HG03025 (cell line): ENCODE measurements around the gene RPRD1A.
"Not testable (repeated sequence)": the region's sequence is repeated elsewhere in the genome, so short reads cannot be mapped to it uniquely, and the experiment has no call there.

Experiments used
- ATAC-seq: cut with Tn5 transposase; IDR thresholded peaks from one replicate; pipeline ENCODE4 v1.9.1; 2021; ENCODE audit warnings: mild to moderate bottlenecking, moderate library complexity; ENCODE audit not compliant: unreplicated experiment, low FRiP score

RPRD1A gene

DNA sequence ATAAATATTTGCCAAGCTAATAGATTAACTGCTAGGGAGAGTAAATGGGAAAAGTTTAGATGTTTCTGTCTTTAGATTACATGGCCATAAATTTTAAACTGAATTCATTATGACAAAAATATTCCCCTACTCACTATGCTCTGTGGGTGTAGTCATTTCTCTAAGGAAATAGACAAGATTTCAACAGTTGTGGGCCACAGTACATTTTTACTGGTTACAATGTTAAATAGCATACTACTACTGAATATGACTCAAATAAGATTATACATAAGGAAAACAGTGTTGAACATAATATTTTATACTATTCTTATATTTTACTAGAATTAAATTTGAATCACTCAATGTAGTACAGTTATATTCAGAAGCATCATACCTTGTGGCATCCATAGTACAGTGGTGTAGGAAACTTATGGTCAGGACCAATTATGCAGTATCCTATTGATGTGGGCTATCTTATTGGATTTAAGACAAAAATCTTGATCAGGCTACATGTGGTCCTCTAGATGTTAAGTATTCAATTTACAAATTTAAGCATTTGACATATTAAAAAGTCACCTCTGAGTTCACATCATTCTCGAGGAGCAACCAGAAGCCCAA lies 33.0 kb downstream of the RPRD1A start:
- ATAC-seq: no peak

DNA sequence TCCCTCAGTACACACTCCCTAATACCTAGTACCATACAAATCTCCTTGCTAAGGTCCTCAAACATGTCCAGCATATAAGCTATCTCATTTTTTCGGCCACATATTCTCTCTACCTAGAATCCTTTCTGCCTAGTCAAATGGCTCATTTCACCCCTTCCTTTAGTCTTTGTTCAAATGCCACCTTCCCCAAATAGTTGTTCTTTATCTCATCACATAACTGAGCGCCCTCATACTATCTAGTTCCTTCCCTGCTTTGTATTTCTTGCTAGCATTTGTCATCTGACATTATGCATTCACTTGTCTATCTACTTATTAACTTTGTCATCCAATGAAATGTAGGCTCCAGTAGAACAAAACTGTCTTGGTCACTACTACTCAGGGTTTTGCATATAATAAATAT lies 35.5 kb downstream of the RPRD1A start:
- ATAC-seq: no peak

DNA sequence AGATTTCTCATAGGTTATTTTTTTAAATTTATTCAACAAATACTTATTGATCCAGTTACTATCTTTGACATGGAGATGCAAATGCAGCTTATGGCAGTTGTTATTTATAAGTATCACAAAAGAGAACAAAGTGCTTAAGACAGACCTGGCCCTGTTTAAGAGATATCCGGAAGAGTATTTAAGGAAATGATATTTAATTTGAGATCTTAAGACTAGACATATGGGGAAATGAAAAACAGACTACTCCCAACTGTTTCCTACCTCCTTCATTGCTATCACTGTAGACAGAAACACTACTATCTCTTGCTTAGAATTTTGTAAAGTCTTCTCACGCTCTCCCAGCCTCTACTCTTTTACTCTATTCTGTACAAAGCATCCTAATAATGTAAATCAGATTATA lies 36.0 kb downstream of the RPRD1A start:
- ATAC-seq: no peak

DNA sequence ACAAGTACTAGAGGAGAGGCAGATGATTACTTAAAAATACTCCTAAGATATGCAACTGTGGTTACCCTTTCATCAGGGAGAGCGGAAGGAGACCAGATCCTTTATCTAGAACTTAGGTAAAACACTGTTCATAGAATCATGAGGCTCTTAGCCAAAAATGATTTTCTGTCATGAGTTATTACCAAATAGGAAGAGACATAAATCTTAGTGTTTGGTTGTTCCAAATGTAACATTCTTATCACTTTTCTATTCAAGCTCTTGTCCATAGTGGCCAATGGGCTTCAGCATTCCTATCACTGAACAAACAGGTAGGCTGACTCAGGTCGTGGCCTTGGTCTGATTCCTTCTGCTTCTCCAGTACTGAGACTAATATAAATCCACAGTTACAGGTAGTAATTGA lies 38.5 kb downstream of the RPRD1A start:
- ATAC-seq: no peak

DNA sequence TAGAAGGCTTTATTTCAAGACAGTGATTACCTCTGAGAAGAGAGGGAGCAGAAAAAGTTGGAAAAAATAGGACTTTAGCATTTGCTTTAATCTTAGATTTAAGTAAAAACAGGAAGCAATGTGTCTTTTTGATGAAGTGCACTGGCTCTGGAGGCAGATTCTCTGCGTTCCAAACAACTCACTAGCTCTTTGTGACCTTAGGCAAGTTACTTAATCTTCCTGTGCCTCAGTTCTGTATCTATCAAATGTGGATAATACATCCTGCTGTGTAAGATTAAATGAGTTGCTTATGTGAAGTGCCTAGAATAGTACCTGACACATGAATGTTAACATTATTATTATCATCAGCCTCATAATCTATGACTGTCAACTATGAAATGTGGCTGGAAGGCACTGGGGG lies 42.3 kb downstream of the RPRD1A start:
- no peak for ATAC-seq

DNA sequence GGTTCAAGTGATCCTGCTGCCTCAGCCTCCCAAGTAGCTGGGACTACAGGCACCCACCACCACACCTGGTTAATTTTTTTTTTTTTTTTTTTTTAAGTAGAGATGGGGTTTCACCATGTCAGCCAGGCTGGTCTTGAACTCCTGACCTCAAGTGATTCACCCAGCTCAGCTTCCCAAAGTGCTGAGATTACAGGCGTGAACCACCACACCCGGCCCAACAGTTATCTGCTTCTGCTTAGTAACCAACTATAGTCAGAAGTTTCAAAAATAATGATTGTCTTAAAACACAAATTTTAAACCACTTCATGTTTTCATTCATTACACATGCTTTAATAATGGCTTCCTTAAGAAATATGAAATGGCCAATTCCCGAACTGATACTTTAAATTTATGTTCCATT lies 43.1 kb downstream of the RPRD1A start:
- not testable (repeated sequence) for ATAC-seq

DNA sequence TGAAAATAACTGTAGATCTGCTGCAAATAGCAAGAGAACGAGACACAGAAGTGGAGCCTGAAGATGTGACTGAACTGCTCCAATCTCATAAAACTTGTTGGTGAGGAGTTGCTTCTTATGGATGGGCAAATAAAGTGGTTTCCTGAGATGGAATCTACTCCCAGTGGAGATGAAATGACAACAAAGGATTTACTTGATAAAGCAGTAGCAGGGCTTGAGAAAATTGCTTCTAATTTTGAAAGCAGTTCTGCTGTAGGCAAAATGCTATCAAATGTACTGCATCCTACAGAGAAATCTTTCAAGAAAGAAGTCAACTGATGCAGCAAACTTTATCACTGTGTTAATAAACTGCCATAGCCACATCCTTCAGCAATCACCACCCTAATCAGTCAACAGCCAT lies 44.0 kb downstream of the RPRD1A start:
- ATAC-seq: no peak

DNA sequence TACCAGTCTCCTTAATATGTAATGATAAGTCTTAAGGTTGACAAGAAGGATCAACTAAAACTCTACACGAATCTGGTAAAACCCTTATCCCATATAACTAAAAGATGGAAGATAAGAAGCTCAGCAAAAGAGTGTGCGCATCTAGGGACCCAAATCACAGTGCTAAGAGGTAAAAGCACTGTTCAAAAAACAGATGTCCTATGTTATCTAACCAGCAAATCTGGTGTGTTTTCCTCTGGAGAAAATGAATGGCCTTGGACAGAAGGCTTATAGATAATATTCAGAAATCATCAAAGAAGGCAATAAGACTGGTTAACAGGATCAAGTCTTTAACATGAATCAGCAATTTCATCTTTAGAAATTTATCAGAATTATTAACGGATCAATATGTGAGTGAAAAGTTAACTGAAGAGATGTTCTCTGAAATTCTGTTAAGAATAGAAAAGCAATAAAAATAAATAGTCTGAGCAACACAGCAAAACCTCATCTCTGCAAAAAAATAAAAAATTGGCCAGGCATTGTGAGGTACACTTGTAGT lies 47.1 kb downstream of the RPRD1A start:
- ATAC-seq: no peak

DNA sequence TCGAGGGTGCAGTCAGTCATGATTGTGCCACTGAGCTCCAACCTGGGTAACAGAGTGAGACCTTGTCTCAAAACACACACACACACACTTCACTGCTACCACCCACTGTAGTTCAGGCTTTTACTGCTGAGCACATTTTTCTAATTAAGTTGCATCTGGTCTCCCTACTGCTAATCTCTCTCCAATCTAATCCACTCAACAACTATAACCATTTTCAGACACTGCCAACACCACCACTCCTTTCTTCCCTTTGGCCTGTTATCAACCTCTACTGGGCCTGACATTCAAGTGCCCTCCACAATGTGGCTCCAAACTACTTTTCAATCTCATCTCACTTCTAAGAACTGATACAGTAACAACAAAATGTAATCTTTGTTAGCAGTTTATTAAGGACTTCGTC lies 50.1 kb downstream of the RPRD1A start:
- no peak for ATAC-seq

DNA sequence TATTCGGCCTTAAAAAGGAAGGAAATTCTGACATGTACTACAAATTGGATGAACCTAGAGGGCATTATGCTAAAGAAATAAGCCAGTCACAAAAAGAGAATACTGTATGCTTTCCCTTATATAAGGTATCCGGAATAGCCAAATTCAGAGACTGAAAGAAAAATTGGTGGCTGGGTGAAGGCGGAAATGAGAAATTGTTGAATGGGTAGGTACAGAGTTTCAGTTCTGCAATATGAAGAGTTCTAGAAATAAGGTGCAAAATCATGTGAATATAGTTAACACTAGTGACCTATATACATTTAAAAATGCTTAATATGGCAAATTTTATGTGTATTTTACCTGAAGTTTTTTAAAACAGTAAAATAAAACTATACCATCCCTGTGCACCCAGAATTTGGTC lies 51.7 kb downstream of the RPRD1A start:
- peak; percentile 93 for ATAC-seq

DNA sequence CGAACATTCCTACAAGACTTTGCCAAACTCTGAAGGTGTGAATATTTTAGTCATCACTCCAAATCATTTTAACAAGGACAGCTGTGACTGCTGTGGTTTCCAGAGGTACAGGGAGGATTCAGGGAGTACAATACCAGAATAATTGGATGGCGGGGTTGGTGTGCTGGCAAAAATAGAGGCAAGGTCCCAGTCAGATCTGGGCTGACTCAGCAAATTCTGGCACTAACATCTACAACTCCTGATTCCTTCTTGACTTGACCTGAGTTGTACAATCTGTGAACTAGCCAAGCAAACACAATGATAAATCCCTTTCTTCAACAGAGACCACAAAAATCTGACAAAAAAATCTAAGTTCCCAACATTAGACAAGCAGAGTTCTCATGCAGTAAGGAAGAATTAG lies 54.5 kb downstream of the RPRD1A start:
- ATAC-seq: no peak

DNA sequence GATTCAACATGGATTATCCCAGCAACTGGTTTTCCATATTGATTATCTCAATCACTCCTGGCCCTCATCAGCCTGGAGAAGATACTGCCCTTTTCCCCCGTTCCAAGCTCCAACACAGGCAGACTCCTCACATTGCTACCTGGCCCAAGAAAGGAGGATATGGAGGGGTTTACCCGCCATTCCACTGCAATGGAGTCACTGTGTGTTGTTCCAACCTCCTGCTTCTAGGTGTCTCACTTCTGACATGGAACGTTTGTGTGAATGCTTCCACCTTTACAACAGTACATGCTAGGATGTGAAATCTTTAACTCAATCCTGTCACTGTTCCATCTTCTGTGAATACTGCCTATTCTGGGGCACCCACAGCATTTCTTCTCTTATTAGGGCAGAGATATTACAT lies 58.1 kb downstream of the RPRD1A start:
- no peak for ATAC-seq

DNA sequence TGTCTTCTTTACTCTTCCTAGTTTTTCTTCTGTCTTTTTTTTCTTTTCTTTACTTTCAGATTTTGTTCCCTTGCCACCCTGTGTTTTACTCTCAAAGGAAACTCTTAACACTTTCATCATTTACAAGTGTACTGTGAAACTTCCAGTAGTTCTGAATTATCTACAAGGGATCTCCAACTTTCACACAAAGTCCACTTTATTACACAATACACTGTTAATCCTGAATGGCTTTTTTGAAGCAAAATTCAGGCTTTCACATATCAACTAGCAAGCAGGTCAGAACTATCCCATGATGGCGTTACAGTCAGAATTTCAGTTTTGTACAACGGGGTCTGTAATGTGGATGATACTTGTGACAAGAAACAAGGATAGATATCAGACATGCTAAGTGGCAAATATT lies 60.4 kb downstream of the RPRD1A start:
- ATAC-seq: no peak

DNA sequence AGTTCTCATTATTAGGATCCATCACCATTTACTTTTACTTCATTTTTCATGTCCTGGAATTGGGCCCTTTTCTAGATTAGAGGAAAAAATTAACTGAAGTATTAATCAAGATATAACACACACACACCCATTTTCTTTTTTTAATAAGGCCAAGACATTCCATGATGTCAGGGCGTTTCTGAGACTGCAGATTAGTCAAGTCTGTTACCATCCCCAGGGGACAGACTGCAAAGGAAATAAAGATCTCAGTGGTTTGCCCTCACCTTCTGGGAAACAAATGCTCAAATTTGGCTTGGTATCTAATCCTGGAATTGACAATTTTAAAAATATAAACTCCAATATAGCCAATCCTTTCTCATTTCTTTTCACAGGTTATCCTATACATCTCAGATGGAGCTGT lies 67.4 kb downstream of the RPRD1A start:
- ATAC-seq: no peak

DNA sequence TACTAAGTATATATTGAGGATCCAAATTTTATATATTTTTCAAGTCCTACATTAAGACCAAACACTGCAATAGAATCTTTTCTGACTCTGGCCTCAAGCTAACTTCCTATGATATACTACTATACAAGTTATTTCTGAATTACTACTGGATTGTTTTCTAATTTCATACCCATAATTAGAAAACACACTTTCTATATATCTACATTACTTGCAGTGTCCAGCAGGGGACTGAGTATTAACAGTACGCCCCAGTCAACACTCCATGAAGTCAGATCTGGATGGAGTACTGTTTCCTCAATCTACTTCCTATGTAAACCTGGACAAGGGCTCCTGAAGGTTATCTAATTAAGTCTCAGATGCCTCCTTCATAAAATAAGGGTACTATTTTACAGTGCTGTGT lies 68.4 kb downstream of the RPRD1A start:
- ATAC-seq: no peak

DNA sequence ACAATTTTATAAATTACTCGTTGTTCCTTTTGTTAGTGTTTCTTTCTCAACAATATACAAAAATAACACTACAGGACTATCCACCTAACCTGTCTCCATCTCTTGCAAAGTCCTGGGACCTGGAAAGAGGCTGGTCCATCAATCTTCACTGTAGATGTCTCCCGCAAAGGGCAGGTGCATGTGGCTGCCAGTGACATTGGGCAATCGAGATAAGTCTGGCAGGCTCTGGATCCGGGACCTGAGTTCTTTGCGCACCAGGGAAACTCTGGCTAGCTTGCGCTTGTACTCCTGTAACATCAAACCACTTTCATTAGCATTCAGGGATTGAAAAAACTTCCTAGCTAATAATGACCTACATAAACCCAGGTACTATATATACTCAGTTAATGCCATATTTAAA lies 74.3 kb downstream of the RPRD1A start:
- no peak for ATAC-seq

DNA sequence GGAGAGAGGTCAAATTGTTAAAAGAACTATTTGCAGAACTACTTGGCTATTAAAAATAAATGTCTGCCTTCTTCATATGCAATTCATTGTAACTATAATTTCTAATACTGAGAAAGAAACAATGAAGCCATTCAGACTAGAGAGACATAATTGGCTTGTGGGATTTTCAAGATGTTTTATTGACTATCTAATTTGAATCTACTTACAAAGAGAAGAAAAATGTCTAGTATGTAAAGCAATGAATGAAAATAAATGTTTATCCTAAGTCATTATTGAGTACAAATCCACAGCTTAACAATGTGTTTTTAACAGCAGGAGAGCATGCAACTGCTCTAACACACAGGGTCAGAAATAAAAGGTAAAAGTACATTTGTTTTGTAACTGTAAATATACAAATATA lies 75.7 kb downstream of the RPRD1A start:
- no peak for ATAC-seq

DNA sequence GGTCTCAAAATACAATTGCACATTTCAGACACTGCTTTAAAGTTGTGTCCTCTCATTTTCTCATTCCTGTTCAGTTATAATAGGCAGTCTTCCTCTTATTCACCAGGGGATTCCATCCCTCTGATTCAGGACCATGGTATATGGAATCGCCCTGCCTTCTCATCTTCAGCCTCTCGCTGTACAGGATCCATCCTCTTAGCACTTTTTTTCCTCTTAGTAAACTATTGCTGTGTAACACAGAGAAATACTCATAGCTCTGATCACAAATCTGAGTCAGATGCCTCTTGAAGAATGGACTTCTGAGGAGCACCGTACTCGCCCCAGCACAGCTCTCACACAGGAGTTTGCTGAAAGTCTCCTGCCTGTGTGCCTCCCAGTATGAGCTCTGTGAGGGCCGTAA lies 83.5 kb downstream of the RPRD1A start:
- ATAC-seq: no peak

DNA sequence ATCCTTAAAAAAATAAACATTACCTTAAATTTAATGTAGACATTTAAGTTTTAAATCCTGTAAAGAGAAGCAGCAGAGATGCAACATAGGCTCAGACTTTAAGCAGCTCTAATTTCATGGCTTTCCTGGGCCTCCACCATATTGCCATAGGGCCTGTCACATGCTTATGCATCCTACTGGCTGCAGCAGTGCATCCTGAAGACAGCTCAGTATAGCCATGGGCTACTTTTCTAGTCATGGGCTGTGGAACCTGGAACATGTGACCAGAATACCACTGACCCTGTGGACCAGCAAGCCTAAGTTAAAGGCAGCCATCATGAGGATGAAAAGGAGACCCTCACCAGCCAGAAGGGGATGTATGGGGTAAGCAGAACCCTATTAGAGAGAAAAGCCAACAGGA lies 84.2 kb downstream of the RPRD1A start:
- no peak for ATAC-seq

DNA sequence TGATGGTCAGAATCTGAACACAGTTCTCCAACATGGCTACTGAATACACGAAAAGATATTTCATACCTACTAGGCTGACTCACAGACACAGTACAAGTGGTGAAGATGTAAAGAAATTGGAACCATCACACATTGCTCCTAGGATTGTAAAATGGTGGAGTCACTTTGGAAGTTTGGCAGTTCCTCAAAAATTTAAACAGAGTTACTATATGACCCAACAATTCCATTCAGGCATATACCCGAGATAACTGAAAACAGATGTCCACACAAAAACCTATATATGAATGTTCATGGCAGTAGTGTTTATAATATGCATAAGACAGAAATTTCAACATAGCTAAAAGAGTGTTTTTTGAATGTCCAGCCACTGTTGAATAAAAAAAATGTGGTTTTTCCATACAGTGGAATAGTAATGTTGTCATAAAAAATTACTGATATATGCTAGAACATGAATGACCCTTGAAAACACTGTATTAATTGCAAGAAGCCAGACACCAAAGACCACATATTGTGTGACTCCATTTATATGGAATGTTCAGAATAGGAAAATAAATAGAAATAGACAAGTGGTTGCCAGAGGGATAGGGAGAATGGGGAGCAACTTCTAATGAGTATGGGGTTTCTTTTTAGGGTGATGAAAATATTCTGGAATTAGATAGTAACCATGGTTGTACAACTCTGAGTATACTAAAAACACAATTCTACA lies 84.8 kb downstream of the RPRD1A start:
- no peak for ATAC-seq

DNA sequence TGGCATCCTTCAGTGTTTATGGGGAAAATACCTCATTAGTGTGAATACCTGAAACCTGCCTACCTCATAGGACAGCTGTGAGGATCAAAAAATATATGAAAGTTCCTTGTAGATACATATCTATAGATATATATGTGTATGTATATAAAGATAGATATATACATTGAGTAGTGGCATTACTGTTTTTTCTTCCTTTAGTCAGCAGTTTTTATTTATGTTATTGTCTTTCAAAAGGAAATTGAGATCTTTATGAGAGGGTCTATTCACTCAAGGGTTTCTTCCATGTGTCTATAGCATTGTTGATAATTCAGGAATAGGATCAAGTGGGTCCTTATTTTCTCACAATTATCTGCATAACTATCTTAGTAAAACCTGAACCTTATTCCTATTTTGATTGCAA lies 88.2 kb downstream of the RPRD1A start:
- ATAC-seq: no peak

DNA sequence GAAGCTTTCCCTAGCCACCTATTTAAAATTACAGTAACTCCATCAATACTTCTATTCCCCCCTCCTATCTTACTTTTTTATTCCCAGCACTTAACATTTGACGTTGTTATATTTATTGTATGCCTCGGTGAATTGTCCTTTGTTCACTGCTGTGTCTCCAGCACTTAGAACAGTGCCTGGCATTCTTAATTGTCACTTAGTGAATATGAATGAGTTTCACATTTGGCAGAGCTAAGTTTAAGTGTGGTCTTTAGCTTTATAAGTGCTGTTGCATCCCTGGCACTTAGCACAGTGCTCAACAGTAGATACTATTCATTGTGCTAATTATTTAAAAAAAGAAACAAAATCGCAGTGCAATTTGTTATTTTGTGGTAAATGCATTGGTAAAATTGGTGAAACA lies 93.2 kb downstream of the RPRD1A start:
- ATAC-seq: no peak
